SK-N-SH (cell line): Measurements from ENCODE around the gene IL31RA. TPM values are rescaled to one million over a fixed set of nuclear protein-coding genes. Genes with fewer than 3 reads are reported as not detected.

Experiments used
- CTCF ChIA-PET: fragments of 300-600, 350-600 bp; formaldehyde crosslinking; extraction: SDS; loops from one replicate; lab custom pipeline; 2021; lab: Yijun Ruan, JAX
- POLR2A ChIA-PET: fragments of 350-600 bp; sonication (Branson Sonifier 250); formaldehyde crosslinking; extraction: SDS; loops from one replicate; lab custom pipeline; 2020; ENCODE audit warnings: antibody characterized with exemption, inconsistent platforms; lab: Yijun Ruan, JAX
- DNase-seq: peaks from one replicate; pipeline ENCODE4 v3.0.0; 2012
- H2AFZ ChIP-seq: fragments of 200-600 bp; sonication (generic); 2 replicates; pipeline ENCODE4 v1.8.1; 2016; ENCODE audit warnings: antibody characterized with exemption, mild to moderate bottlenecking, low read depth
- H3F3A ChIP-seq: fragments of 200-600 bp; sonication (generic); replicated peaks from 2 replicates; pipeline ENCODE3; 2016; ENCODE audit warnings: antibody characterized with exemption, mild to moderate bottlenecking; ENCODE audit not compliant: insufficient read depth
- H3K27ac ChIP-seq, 2 experiments: fragments of 200-500 bp in 1 of 2; fragments of 200-600 bp in 1 of 2; sonication (Bioruptor generic) in 1 of 2; sonication (generic), shearing (Covaris generic) in 1 of 2; 2 replicates each; pipeline versions ENCODE4 v1.5.1 to v1.6.1; 2014 to 2016; ENCODE audit warnings: low read depth in 2 of 2, inconsistent platforms in 1 of 2, low read length in 1 of 2, mild to moderate bottlenecking in 1 of 2, mixed read lengths in 1 of 2
- H3K27me3 ChIP-seq: fragments of 200-600 bp; sonication (generic), shearing (Covaris generic); 2 replicates; pipeline ENCODE4 v1.6.1; 2016; ENCODE audit warnings: mixed run types; ENCODE audit not compliant: insufficient read depth
- H3K36me3 ChIP-seq, 2 experiments: fragments of 200-500 bp in 1 of 2; fragments of 200-600 bp in 1 of 2; sonication (Bioruptor generic) in 1 of 2; sonication (generic) in 1 of 2; replicated peaks in 1 of 2; 2 replicates each; pipeline versions ENCODE3 to v1.5.1; 2014 to 2016; ENCODE audit warnings: low read length in 1 of 2, mild to moderate bottlenecking in 1 of 2; ENCODE audit not compliant: insufficient read depth in 2 of 2, control insufficient read depth in 1 of 2
- H3K4me1 ChIP-seq, 2 experiments: fragments of 200-500 bp in 1 of 2; fragments of 200-600 bp in 1 of 2; sonication (Bioruptor generic) in 1 of 2; sonication (generic), shearing (Covaris generic) in 1 of 2; 2 replicates each; pipeline versions ENCODE4 v1.5.1 to v1.6.1; 2014 to 2016; ENCODE audit warnings: low read depth in 1 of 2, low read length in 1 of 2, mixed run types in 1 of 2; ENCODE audit not compliant: insufficient read depth in 2 of 2, control insufficient read depth in 1 of 2
- H3K4me2 ChIP-seq: fragments of 200-600 bp; sonication (generic), shearing (Covaris generic); 2 replicates; pipeline ENCODE4 v1.6.1; 2017; ENCODE audit warnings: mixed run types
- H3K4me3 ChIP-seq, 2 experiments: fragments of 200-500 bp in 1 of 2; fragments of 200-600 bp in 1 of 2; sonication (Bioruptor generic) in 1 of 2; sonication (generic), shearing (Covaris generic) in 1 of 2; 2 replicates each; pipeline versions ENCODE4 v1.5.1 to v1.8.1; 2014 to 2016; ENCODE audit warnings: low read depth in 2 of 2, inconsistent platforms in 1 of 2, low read length in 1 of 2, mild to moderate bottlenecking in 1 of 2, mixed read lengths in 1 of 2, moderate library complexity in 1 of 2
- H3K79me2 ChIP-seq: fragments of 200-600 bp; sonication (generic); 2 replicates; pipeline ENCODE4 v1.8.1; 2017; ENCODE audit warnings: mild to moderate bottlenecking; ENCODE audit not compliant: insufficient read depth
- H3K9ac ChIP-seq: fragments of 200-600 bp; sonication (generic); 2 replicates; pipeline ENCODE4 v1.6.1; 2017; ENCODE audit warnings: mixed run types
- H3K9me2 ChIP-seq: fragments of 200-600 bp; sonication (generic); 2 replicates; pipeline ENCODE4 v1.6.1; 2017; ENCODE audit warnings: mixed run types
- H3K9me3 ChIP-seq: fragments of 200-600 bp; sonication (generic); 2 replicates; pipeline ENCODE4 v1.6.1; 2017; ENCODE audit warnings: mixed run types, mild to moderate bottlenecking, moderate library complexity
- H4K20me1 ChIP-seq: fragments of 200-600 bp; sonication (generic); 2 replicates; pipeline ENCODE4 v1.6.1; 2017; ENCODE audit warnings: mild to moderate bottlenecking, mixed run types; ENCODE audit not compliant: insufficient read depth
- CTCF ChIP-seq: fragments of 200-600 bp; sonication (generic); IDR thresholded peaks from 2 replicates; pipeline ENCODE4 v1.6.1; 2017; ENCODE audit warnings: antibody characterized with exemption, mild to moderate bottlenecking, moderate library complexity
- ELF1 ChIP-seq: IDR thresholded peaks from 2 replicates; pipeline ENCODE4 v1.4.0; 2012
- GATA2 ChIP-seq: sonication (generic); formaldehyde crosslinking; IDR thresholded peaks from 2 replicates; pipeline ENCODE4 v1.5.0; 2020; ENCODE audit warnings: mild to moderate bottlenecking, missing genetic modification reagents
- NFIC ChIP-seq: IDR thresholded peaks from 2 replicates; pipeline ENCODE4 v1.4.0; 2012; ENCODE audit warnings: borderline replicate concordance
- NRF1 ChIP-seq: IDR thresholded peaks from 2 replicates; pipeline ENCODE4 v1.6.1; 2012; ENCODE audit warnings: low read depth, mild to moderate bottlenecking, low read length
- REST ChIP-seq: IDR thresholded peaks from 2 replicates; pipeline ENCODE4 v1.6.1; 2012; ENCODE audit warnings: mild to moderate bottlenecking, low read depth, low read length, moderate library complexity
- RFX5 ChIP-seq: IDR thresholded peaks from 2 replicates; pipeline ENCODE4 v1.6.1; 2012; ENCODE audit warnings: mild to moderate bottlenecking, improper control_type of control experiment, low read length
- USF1 ChIP-seq: IDR thresholded peaks from 2 replicates; pipeline ENCODE4 v1.4.0; 2012; ENCODE audit warnings: low read depth, borderline replicate concordance
- USF2 ChIP-seq: fragments of 150-350 bp; IDR thresholded peaks from 2 replicates; pipeline ENCODE4 v1.6.1; 2017; ENCODE audit warnings: antibody characterized with exemption, low read length, low read depth, borderline replicate concordance
- ZBTB33 ChIP-seq: IDR thresholded peaks from 2 replicates; pipeline ENCODE4 v1.4.0; 2012; ENCODE audit warnings: low read depth, borderline replicate concordance
- WGBS: methylation state at CpG from one replicate; pipeline ENCODE4 v1.1.6; 2017; ENCODE audit warnings: low lambda C conversion rate; 5-methylcytosine and 5-hydroxymethylcytosine counted together
- polyA plus RNA-seq, 3 experiments: library from polyadenylated mRNA; depleted of rRNA; stranded (reverse); fragments of >200 nt; gene quantifications; 2 replicates each; pipeline ENCODE4 v1.2.3, GENCODE V29; 2012

Gene IL31RA
- polyA plus RNA-seq, 1 of the 3 experiments (the other 2 are of a cell fraction), result 0.20 TPM

- Histone ChIP-seq H3K4me3 (no peak overlapping the region), H4K20me1 (no peaks in the 10 kb centered on the region), H3K36me3 (no peaks in the 10 kb centered on the region), H3K79me2 (no peaks in the 10 kb centered on the region), H3K9me2 (no peaks in the 10 kb centered on the region), H3F3A (no peaks in the 10 kb centered on the region), H3K4me1 (no peaks in the 10 kb centered on the region; a peak in 1 of 4 replicates), H2AFZ (no peak overlapping the region), H3K27me3 (no peaks in the 10 kb centered on the region), H3K27ac (no peak overlapping the region), H3K9me3 (no peaks in the 10 kb centered on the region), H3K9ac (no peak overlapping the region), H3K4me2 (no peak overlapping the region)
- TF ChIP-seq REST (no peak), ELF1 (no peak), NFIC (no peak), USF1 (no peak), CTCF (no peak), RFX5 (no peak), NRF1 (no peak), USF2 (no peak), ZBTB33 (no peak), GATA2 (CRISPR knock-in tag) (no peak)
- no peak for DNase-seq
- CTCF ChIA-PET, result no interaction called here
- POLR2A ChIA-PET, result no interaction called here
- 87% methylated on average over 2 of the region's 2 CpGs for WGBS
Measured at GRCh38 chr5:55858104-55858503, 6.9 kb downstream of the IL31RA start.
